Activated CD4-positive, alpha-beta T cell treated with anti-CD3 and anti-CD28 coated beads for 1 hour (primary cell): ENCODE data around the gene ATP10A.

Experiments used
- DNase-seq: peaks from one replicate; pipeline ENCODE4 v3.0.0-alpha.2; 2020

The ATP10A gene

GRCh38 chr15:25852661-25853524 lies 10.2 kb downstream of the ATP10A start:
- DNase-seq = no peak

- DNase-seq = no peak
Observed at GRCh38 chr15:25852027-25852426, 11.1 kb downstream of the ATP10A start.

- peak; percentile 52 for DNase-seq
Observed at GRCh38 chr15:25850154-25851111, 12.7 kb downstream of the ATP10A start.

- no peak for DNase-seq
Observed at GRCh38 chr15:25849157-25849921, 13.8 kb downstream of the ATP10A start.

- DNase-seq = no peak
Observed at GRCh38 chr15:25848784-25849156, 14.4 kb downstream of the ATP10A start.

- no peak for DNase-seq
Observed at GRCh38 chr15:25848325-25848724, 14.8 kb downstream of the ATP10A start.

- DNase-seq = no peak
Observed at GRCh38 chr15:25847051-25847450, 16.1 kb downstream of the ATP10A start.

GRCh38 chr15:25846377-25846776 lies 16.8 kb downstream of the ATP10A start:
- DNase-seq = peak; percentile 40

GRCh38 chr15:25844981-25845680 lies 18.0 kb downstream of the ATP10A start:
- no peak for DNase-seq

- no peak for DNase-seq
Observed at GRCh38 chr15:25844542-25844941, 18.6 kb downstream of the ATP10A start.

GRCh38 chr15:25844076-25844475 lies 19.1 kb downstream of the ATP10A start:
- no peak for DNase-seq

GRCh38 chr15:25839638-25840156 lies 23.4 kb downstream of the ATP10A start:
- no peak for DNase-seq

- DNase-seq = no peak
Observed at GRCh38 chr15:25838871-25839195, 24.3 kb downstream of the ATP10A start.

- no peak for DNase-seq
Observed at GRCh38 chr15:25838191-25838870, 24.8 kb downstream of the ATP10A start.

- DNase-seq = no peak
Observed at GRCh38 chr15:25832158-25832557, 31.0 kb downstream of the ATP10A start.

- DNase-seq = no peak
Observed at GRCh38 chr15:25830844-25831451, 32.2 kb downstream of the ATP10A start.

- DNase-seq = no peak
Observed at GRCh38 chr15:25829073-25829472, 34.1 kb downstream of the ATP10A start.

GRCh38 chr15:25825207-25825606 lies 37.9 kb downstream of the ATP10A start:
- no peak for DNase-seq

- DNase-seq = no peak
Observed at GRCh38 chr15:25824618-25825017, 38.5 kb downstream of the ATP10A start.

GRCh38 chr15:25812845-25813244 lies 50.3 kb downstream of the ATP10A start:
- no peak for DNase-seq

GRCh38 chr15:25812073-25812472 lies 51.1 kb downstream of the ATP10A start:
- no peak for DNase-seq
